ENCODE measurements around the gene CALML5.
"Not testable (repeated sequence)": the region's sequence is repeated elsewhere in the genome, so short reads cannot be mapped to it uniquely, and the experiment has no call there.

DNA sequence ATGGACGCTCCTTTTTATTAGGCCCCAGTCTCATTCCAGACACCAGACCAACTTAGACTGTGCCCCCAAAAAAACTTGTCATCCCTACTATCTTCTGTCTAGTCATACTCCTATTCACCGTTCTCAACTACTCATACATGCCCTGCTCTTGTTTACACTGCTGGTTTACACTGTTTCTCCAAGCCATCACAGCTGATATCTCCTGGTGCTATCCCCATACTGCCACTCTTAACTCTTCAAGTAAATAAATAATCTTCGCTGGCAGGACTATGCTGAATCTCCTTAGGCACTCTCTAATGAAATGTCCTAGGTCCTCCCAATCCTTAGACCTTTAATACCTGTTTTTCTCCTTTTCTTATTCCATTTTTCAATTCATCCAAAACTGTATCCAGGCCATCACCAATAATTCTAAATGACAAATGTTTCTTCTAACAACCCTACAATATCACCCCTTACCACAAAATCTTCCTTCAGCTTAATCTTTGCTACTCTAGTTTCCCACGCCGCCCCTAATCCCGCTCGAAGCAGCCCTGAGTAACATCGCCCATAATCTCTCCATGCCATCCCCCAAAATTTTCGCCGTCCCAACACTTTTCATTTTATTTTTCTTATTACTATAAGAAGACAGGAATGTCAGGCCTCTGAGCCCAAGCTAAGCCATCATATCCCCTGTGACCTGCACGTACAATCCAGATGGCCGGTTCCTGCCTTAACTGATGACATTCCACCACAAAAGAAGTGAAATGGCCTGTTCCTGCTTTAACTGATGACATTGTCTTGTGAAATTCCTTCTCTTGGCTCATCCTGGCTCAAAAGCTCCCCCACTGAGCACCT, 23.2 kb downstream of the CALML5 start:
- TF ChIP-seq, protein P1, sequence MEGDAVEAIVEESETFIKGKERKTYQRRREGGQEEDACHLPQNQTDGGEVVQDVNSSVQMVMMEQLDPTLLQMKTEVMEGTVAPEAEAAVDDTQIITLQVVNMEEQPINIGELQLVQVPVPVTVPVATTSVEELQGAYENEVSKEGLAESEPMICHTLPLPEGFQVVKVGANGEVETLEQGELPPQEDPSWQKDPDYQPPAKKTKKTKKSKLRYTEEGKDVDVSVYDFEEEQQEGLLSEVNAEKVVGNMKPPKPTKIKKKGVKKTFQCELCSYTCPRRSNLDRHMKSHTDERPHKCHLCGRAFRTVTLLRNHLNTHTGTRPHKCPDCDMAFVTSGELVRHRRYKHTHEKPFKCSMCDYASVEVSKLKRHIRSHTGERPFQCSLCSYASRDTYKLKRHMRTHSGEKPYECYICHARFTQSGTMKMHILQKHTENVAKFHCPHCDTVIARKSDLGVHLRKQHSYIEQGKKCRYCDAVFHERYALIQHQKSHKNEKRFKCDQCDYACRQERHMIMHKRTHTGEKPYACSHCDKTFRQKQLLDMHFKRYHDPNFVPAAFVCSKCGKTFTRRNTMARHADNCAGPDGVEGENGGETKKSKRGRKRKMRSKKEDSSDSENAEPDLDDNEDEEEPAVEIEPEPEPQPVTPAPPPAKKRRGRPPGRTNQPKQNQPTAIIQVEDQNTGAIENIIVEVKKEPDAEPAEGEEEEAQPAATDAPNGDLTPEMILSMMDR (IDR thresholded peaks at IDR 0.05) = not testable (repeated sequence)
- not testable (repeated sequence) for TF ChIP-seq POLR2A (IDR thresholded peaks at IDR 0.05)

All from body of pancreas (tissue), 4 donors.